ENCODE data around the gene CGNL1. TPM values are rescaled to one million over a fixed set of nuclear protein-coding genes. Genes with fewer than 3 reads are reported as not detected.

Gene CGNL1
- total RNA-seq, 4 donors from 2014 or later, result 1.6 to 3.3 (median 2.6) TPM

- no peak for TF ChIP-seq CTCF (IDR thresholded peaks at IDR 0.05; ENCODE audit: low read depth)
These were observed 130.8 kb downstream of the CGNL1 start for GRCh38 chr15:57507111-57507510.

GRCh38 chr15:57509126-57509525 lies 132.8 kb downstream of the CGNL1 start:
- no peak for TF ChIP-seq CTCF (IDR thresholded peaks at IDR 0.05; ENCODE audit: low read depth)

DNA sequence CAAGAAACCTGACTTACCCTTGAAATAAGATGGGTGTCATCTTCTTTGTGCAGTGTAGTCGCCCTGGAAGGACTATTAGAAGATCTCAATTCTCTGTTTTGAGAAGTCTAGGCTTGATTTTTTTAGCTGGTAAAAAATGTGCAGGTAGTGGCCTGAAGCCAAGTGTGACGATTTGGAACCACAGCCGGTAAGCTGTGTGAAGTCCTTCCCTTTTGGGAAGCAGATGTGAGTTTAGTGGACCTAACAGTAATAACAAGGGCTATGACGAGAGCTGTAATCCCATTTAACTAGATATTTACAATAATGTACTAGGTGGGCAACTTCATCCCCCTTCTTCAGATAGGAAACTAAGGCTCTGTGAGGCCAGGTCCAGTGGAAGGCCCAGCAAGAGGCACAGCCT lies 133.7 kb downstream of the CGNL1 start:
- TF ChIP-seq CTCF (IDR thresholded peaks at IDR 0.05; ENCODE audit: low read depth), result no peak

- TF ChIP-seq CTCF (IDR thresholded peaks at IDR 0.05; ENCODE audit: low read depth), result no peak
These were observed 134.3 kb downstream of the CGNL1 start for GRCh38 chr15:57510647-57511046.

- no peak for TF ChIP-seq CTCF (IDR thresholded peaks at IDR 0.05; ENCODE audit: low read depth)
These were observed 140.2 kb downstream of the CGNL1 start for GRCh38 chr15:57516327-57517029.

DNA sequence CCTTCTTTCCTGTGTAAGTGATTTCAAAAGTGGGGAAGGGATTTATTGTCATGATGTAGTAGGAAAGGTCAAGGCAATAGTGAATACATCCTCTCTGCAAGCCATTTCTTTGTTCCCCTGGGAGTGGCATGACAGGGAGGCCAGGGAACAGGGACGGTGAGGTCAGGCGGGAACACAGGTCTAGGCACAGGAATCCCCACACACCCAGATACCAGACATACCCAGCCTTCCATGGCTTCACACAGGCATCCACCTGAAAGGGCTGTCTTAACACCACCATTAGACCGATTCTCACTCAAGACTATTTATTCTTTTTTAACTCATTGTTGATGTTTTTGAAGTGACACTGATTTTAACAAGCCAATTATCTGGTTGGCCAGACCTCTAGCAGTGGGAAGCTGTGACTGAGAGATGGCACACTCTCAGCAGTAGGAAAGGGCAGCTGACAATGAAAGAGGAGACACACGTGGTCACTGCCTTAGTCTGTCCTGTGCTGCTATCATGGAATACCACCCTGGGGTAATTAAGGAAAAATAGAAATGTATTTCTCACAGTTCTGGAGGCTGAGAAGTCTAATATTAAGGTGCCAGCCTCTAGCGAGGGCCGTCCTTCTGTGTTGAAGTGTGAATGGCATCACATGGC lies 140.8 kb downstream of the CGNL1 start:
- no peak for TF ChIP-seq CTCF (IDR thresholded peaks at IDR 0.05; ENCODE audit: low read depth)

DNA sequence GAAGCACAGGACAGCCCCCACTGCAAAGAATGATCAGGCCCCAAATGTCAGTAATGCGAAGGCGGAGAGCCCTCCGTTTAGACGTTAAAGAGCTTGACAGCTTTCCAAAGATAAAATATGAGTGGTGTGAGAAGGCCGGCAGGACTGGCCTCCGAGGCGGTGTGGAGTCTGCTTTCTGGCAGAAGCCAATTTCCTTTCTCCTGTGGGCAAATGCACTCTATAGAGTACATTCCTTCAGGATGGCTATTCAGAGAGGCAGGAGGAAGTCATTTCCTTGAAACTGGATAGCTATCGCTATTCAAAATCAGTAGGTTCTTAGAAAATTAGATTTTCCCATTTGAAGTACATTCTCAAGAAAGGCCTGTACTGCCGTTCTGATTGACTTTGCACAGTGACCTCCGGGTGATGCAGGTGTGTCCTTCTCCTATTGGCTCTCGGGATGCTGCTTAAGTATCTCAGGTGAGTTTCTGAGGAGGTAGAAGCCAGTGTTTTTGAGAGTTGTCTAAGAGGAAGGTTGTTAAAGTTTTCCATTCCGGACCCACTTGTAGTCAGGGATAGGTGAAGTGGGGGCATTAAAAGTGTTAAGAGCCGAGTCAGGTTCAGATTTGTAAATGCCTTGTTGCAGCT lies 142.6 kb downstream of the CGNL1 start:
- TF ChIP-seq CTCF (IDR thresholded peaks at IDR 0.05; ENCODE audit: low read depth), result no peak
